Pancreas (tissue), 10 donors: ENCODE measurements around the gene BHLHE23. TPM values are rescaled to one million over a fixed set of nuclear protein-coding genes. Genes with fewer than 3 reads are reported as not detected.
A peak's percentile ranks its signal among the peaks of the same experiment; 100 is the strongest.

Source experiments
- ATAC-seq, 4 donors: fragments of 200-7000 bp; cut with Tn5 transposase; one replicate each; pipeline versions ENCODE4 v1.8.0 to v1.9.1; 2020; ENCODE audit warnings: mild to moderate bottlenecking in 4 of 4, moderate library complexity in 4 of 4
- DNase-seq, 6 donors: peaks; one replicate each; pipeline ENCODE4 v3.0.0-alpha.2; 2020
- FAIRE-seq: peaks from 2 replicates; lab custom pipeline; 2012; peaks lifted over from hg19 to GRCh38; lab: Jason Lieb, UNC
- H3K27ac ChIP-seq, 4 donors: fragments of 200-600 bp; sonication (generic); 1 replicate in 3 of 4; 2 replicates in 1 of 4; pipeline versions ENCODE4 v1.5.0 to v1.8.0; 2020
- H3K27me3 ChIP-seq, 4 donors: fragments of 200-600 bp; one replicate each; pipeline ENCODE4 v1.8.0; 2021
- H3K36me3 ChIP-seq, 3 donors: fragments of 200-600 bp; sonication (generic) in 1 of 3; one replicate each; pipeline versions ENCODE4 v1.5.0 to v1.8.0; 2020 to 2021
- H3K4me1 ChIP-seq, 3 donors: fragments of 200-600 bp; one replicate each; pipeline ENCODE4 v1.8.0; 2021
- H3K4me3 ChIP-seq, 4 donors: fragments of 200-600 bp; sonication (generic) in 2 of 4; one replicate each; pipeline versions ENCODE4 v1.5.0 to v1.8.0; 2020 to 2021
- H3K9me3 ChIP-seq, 4 donors: fragments of 200-600 bp; one replicate each; pipeline ENCODE4 v1.8.0; 2021
- WGBS, 2 donors: extraction: QIAGEN DNeasy Blood & Tissue Kit; methylation state at CpG; one replicate each; pipeline ENCODE4 v1.1.7; 2013; 5-methylcytosine and 5-hydroxymethylcytosine counted together
- intact Hi-C, 3 donors: fragments of 100-400 bp; cut with DNase I; formaldehyde crosslinking; loops; one replicate each; pipeline versions ENCODE4 v1.11.1 to v1.14.2; 2022
- polyA plus RNA-seq, 2 donors: library from polyadenylated mRNA; stranded (reverse); fragments of 200-250 nt; gene quantifications; one replicate each; pipeline ENCODE4 v1.2.3, GENCODE V29; 2013
- total RNA-seq, 6 donors: library from RNA; stranded (reverse); fragmentation: NEBNext Ultra II Directional in 4 of 6; extraction: Animal tissue kit (Norgen Biotek cat#: 25700) in 4 of 6; gene quantifications; one replicate each; pipeline versions ENCODE4 v1.2.1 to v1.2.4, GENCODE V29; 2021 to 2023
- TF ChIP-seq, protein P1 (sequence below), 4 donors: fragments of 200-600 bp; sonication (generic) in 3 of 4; IDR thresholded peaks; one replicate each; pipeline versions ENCODE4 v1.5.0 to v1.8.0; 2021; ENCODE audit warnings: antibody characterized with exemption in 4 of 4
- donor health status: healthy with polysubstance abuse.
- donor health status: DM: no; HTN: no; CAD: no; lungs with moderate emphysema.
- donor health status: DM: no; HTN: no; CAD: no.
- donor health status: control.
- donor health status: control.
- donor health status: Bipolar disorder and iron deficiency.
- donor health status: DM: yes; HTN: yes; CAD: no.
- donor health status: DM: no; HTN: no; CAD: no.
- donor health status: DM: no; HTN: no; CAD: no.
- donor health status: DM: yes; HTN: yes; CAD: no.

The BHLHE23 gene
- total and polyA plus RNA-seq, 8 donors, result not detected

DNA sequence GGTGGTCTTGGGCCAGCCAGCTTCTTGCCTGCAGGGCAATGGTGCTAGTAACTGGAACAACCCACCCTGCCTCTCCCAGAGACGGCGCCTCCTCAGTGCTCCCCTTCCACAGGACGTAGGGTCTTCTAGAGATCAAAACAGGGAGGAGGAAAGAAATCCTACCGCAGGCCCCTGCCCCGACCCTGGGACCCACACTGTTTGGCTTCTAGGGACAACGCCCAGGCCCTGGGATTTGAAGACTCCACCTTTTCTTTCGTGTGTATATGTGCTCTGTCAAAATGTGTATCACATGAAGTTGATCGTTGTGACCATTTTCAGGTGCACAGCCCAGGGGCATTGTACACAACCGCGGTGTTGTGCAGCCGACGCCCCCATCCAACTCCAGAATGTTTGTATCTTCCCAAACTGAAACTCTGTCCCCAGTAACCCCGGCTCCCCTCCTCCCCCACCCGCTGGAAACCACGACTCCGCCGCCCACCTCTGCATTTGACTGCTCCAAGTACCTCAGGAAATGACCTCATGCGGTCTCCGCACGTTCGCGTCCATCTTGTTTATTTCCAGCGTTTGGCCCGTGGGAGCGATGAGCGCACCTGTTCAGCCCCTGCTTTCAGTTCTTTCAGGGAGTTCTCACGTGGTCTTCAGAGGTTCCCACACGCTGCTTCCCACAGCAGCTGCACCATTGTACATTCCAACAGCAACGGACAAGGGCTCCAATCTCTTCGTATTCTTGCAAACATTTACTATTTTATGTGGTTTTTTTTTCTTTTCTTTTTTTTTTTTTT is 3.4 kb upstream of the BHLHE23 start:
- Histone ChIP-seq H3K27ac (no peak overlapping the region), H3K4me3 (peak overlapping the region in 1 of 4 donors; percentile 10), H3K27me3 (peaks cover 0 to 66% (median 15%) of the 10 kb centered on the region in 4 donors), H3K9me3 (no peaks in the 10 kb centered on the region), H3K4me1 (no peaks in the 10 kb centered on the region), H3K36me3 (no peaks in the 10 kb centered on the region)
- ATAC-seq (peak in 1 of 4 donors; percentile 17), FAIRE-seq (no peak), DNase-seq (peak in 2 of 6 donors; percentile 23 to 47)
- intact Hi-C loops, result loop anchor here in 2 of 3 donors (5.0 to 10.0 kb wide), 2 partner anchors 113 to 115 kb away; no protein-coding TSS in a partner anchor
- TF ChIP-seq, protein P1, sequence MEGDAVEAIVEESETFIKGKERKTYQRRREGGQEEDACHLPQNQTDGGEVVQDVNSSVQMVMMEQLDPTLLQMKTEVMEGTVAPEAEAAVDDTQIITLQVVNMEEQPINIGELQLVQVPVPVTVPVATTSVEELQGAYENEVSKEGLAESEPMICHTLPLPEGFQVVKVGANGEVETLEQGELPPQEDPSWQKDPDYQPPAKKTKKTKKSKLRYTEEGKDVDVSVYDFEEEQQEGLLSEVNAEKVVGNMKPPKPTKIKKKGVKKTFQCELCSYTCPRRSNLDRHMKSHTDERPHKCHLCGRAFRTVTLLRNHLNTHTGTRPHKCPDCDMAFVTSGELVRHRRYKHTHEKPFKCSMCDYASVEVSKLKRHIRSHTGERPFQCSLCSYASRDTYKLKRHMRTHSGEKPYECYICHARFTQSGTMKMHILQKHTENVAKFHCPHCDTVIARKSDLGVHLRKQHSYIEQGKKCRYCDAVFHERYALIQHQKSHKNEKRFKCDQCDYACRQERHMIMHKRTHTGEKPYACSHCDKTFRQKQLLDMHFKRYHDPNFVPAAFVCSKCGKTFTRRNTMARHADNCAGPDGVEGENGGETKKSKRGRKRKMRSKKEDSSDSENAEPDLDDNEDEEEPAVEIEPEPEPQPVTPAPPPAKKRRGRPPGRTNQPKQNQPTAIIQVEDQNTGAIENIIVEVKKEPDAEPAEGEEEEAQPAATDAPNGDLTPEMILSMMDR (IDR thresholded peaks at IDR 0.05), result no peak
- WGBS, 2 donors, result 15 to 18% methylated on average over 30 of the region's 30 CpGs

DNA sequence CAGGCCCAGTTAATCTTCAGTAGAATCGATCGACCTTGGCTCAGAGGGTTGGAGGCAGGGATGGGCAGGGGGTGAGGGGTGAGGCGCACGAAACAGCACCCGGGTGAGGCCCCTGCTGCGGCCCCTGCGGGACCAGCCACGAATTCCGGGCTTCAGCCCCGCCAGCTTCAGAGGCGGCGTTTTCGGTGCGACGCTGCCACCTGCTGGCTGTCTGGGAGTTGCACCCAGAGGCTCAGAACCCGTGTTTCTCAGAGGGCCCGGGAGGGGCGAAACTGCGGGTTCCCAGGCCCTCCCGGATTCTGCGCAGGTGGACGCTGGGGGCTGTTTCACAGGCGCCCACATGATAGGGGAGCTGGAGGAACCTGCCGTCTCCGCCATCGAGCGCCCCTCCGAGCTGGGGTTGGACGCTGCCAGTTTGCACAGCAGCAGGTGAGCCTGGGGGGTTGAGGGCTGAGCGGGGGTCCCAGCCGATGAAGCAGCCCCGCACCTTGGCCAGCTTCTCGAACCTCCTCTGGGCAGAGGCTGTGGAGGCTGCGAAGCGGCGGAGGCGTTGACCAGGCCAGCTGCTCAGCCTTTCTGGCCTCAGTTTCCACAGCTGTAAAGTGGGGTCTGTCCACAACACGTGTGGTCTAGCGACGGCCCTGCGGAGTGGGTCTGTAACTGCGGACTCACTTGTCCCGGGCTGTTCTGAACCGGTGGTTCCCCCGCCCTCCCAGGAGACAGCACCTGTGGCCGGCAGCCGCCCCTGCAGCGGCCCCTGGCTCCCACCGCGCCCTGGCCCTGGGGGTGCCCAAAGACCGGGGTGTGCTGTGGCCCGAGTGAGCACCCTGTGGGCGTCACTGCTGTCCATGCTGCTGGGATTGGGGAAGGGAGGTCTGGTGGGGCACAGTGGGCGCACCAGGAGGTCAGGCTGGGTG is 2.5 kb upstream of the BHLHE23 start:
- TF ChIP-seq, protein P1 (IDR thresholded peaks at IDR 0.05), result peak; percentile 82 to 92 (median 86)
- H3K4me3 ChIP-seq, result peak overlapping the region in 1 of 4 donors; percentile 11
- H3K36me3 ChIP-seq, result no peaks in the 10 kb centered on the region
- FAIRE-seq, result no peak
- H3K27me3 ChIP-seq, result peaks cover 0 to 71% (median 17%) of the 10 kb centered on the region in 4 donors
- H3K4me1 ChIP-seq, result no peaks in the 10 kb centered on the region
- WGBS, 2 donors, result 3 to 6% methylated on average over 49 to 54 of the region's 54 CpGs
- H3K9me3 ChIP-seq, result no peaks in the 10 kb centered on the region
- peak; percentile 83 to 96 (median 93) for ATAC-seq
- H3K27ac ChIP-seq, result no peak overlapping the region
- peak; percentile 46 to 93 (median 78) for DNase-seq
- intact Hi-C loops, result loop anchor here in 1 of 3 donors (5.0 kb wide), 1 partner anchor 112 kb away; no protein-coding TSS in a partner anchor

DNA sequence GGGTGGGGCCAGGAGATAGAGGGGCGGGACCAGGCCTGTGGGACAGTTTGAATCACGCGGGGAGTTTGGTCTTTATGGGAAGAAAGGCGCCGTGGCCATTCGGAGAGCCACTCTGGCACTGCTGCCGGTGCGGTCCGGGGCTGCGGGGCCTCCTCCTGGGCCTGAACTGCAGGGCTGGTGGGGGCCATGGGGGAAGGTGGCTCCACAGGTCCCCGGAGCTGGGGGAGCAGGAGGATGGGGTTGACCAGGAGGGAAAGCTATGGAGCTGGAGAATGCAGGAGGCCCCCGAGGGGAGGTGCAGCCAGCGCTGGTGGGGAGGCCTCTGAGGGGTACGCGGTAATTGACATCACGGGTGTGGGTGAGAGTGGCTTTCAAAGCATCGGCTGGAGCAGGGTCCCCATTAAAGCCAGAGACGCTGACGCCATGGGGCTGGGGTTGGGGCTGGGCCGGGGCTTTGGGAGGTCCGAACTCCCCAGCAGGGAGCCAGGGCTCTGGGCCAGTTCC is 1.8 kb upstream of the BHLHE23 start:
- peak in 2 of 4 donors; percentile 3 to 21 for ATAC-seq
- no peak for DNase-seq
- Histone ChIP-seq H3K9me3 (no peaks in the 10 kb centered on the region), H3K27me3 (peaks cover 0 to 70% (median 17%) of the 10 kb centered on the region in 4 donors), H3K4me3 (peak overlapping the region in 1 of 4 donors; percentile 11), H3K27ac (no peak overlapping the region), H3K36me3 (no peaks in the 10 kb centered on the region), H3K4me1 (no peaks in the 10 kb centered on the region)
- TF ChIP-seq, protein P1 (IDR thresholded peaks at IDR 0.05), result no peak
- WGBS, 2 donors, result 8 to 12% methylated on average over 20 to 21 of the region's 21 CpGs
- intact Hi-C loops, result loop anchor here in 1 of 3 donors (5.0 kb wide), 1 partner anchor 111 kb away; no protein-coding TSS in a partner anchor
- no peak for FAIRE-seq

DNA sequence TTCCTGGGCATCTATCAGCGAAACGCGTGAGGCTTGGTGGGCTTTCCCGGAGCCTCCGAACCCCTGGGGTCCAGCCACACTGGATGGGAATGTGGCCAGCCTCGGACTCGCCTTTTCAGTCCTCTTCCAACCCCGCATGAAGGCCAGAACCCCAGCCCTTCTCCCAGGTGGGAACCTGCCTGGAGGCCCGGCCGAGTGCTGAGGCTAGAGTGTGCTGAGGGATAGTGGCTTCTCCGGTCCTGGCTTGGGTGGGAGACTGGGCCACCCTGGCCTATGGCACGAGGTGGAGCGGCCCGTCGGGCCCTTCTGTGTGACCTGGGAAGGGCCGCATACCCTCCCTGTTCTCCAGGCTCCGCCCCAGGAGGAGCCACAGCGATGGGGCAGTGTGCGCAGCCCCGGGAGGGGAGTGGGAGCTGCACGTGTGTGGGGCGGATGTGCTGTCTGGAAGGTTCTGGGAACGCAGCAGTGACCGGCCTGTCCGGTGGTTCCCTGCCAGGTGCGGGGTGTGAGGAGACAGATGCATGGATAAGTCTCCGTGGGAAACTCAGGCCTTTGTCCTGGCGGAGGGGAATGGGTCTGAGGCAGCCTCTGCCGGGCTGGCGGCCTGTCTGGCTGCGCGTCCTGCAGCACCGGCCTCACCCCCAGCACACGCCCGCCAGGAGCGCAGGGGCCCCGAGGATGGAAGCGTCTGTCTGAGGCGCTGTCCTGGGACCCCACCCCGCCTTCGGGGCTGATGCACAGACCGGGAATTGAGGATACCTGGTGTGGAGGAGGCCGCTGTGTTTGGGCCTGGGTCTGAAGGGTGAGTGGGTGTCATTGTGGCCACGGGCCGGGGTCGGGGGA is 1.1 kb upstream of the BHLHE23 start:
- Histone ChIP-seq H3K27me3 (peaks cover 0 to 75% (median 17%) of the 10 kb centered on the region in 4 donors), H3K4me3 (no peak overlapping the region), H3K36me3 (no peaks in the 10 kb centered on the region), H3K4me1 (no peaks in the 10 kb centered on the region), H3K9me3 (no peaks in the 10 kb centered on the region), H3K27ac (no peak overlapping the region)
- TF ChIP-seq, protein P1 (IDR thresholded peaks at IDR 0.05), result no peak
- 19 to 24% methylated on average over 46 of the region's 46 CpGs for WGBS, 2 donors
- no peak for FAIRE-seq
- DNase-seq, result peak in 1 of 6 donors; percentile 74
- ATAC-seq, result no peak
- intact Hi-C loops, result loop anchor here in 1 of 3 donors (5.0 kb wide), 1 partner anchor 111 kb away; no protein-coding TSS in a partner anchor
